CD8-positive, alpha-beta memory T cell (primary cell): ENCODE results near the gene HOXC11. TPM values are rescaled to one million over a fixed set of nuclear protein-coding genes. Genes with fewer than 3 reads are reported as not detected.

Experiments
- CTCF ChIA-PET: fragments of 350-600 bp; sonication (Branson Sonifier 250); formaldehyde crosslinking; loops from one replicate; lab custom pipeline; 2021; ENCODE audit warnings: antibody characterized with exemption; lab: Charles Lee
- POLR2A ChIA-PET: fragments of 350-600 bp; sonication (Branson Sonifier 250); formaldehyde crosslinking; loops from one replicate; lab custom pipeline; 2021; ENCODE audit warnings: antibody characterized with exemption; lab: Charles Lee
- DNase-seq, 5 donors: peaks; one replicate each; pipeline versions ENCODE4 v3.0.0 to v3.0.0-alpha.2; 2020 to 2022; ENCODE audit warnings: mixed read lengths in 1 of 5
- H3K27ac ChIP-seq: one replicate; pipeline ENCODE4 v1.7.0; 2013; ENCODE audit warnings: low read depth, mild to moderate bottlenecking, low read length, moderate library complexity
- H3K27me3 ChIP-seq: 2 replicates; pipeline ENCODE4 v1.7.0; 2013; ENCODE audit warnings: low read length, mild to moderate bottlenecking; ENCODE audit not compliant: insufficient read depth, poor library complexity, severe bottlenecking
- H3K36me3 ChIP-seq: 2 replicates; pipeline ENCODE4 v1.7.0; 2013; ENCODE audit warnings: mild to moderate bottlenecking, low read length, moderate library complexity; ENCODE audit not compliant: insufficient read depth
- H3K4me1 ChIP-seq: 2 replicates; pipeline ENCODE4 v1.7.0; 2013; ENCODE audit warnings: mild to moderate bottlenecking, low read length, moderate library complexity; ENCODE audit not compliant: insufficient read depth
- H3K4me3 ChIP-seq: 2 replicates; pipeline ENCODE4 v1.7.0; 2013; ENCODE audit warnings: mild to moderate bottlenecking, low read length
- H3K9me3 ChIP-seq: 2 replicates; pipeline ENCODE4 v1.7.0; 2013; ENCODE audit warnings: mild to moderate bottlenecking, low read length
- H3K27ac Mint-ChIP-seq, 8 donors: one replicate each; pipeline ENCODE4 v1.8.0; 2020 to 2021; ENCODE audit warnings: mixed read lengths in 8 of 8, mild to moderate bottlenecking in 6 of 8, inconsistent platforms in 3 of 8, moderate library complexity in 3 of 8
- H3K27me3 Mint-ChIP-seq, 2 donors: one replicate each; pipeline ENCODE4 v1.8.0; 2020 to 2021; ENCODE audit warnings: mixed read lengths in 2 of 2, mild to moderate bottlenecking in 1 of 2, moderate library complexity in 1 of 2
- H3K36me3 Mint-ChIP-seq, 3 donors: one replicate each; pipeline ENCODE4 v1.8.0; 2020 to 2021; ENCODE audit warnings: mixed read lengths in 3 of 3, inconsistent platforms in 1 of 3, mild to moderate bottlenecking in 1 of 3
- H3K4me1 Mint-ChIP-seq, 3 donors: one replicate each; pipeline ENCODE4 v1.8.0; 2020 to 2021; ENCODE audit warnings: mixed read lengths in 3 of 3, inconsistent platforms in 1 of 3, mild to moderate bottlenecking in 1 of 3
- H3K4me3 Mint-ChIP-seq, 7 donors: one replicate each; pipeline ENCODE4 v1.8.0; 2020 to 2021; ENCODE audit warnings: mixed read lengths in 7 of 7, mild to moderate bottlenecking in 6 of 7, moderate library complexity in 4 of 7, inconsistent platforms in 2 of 7
- H3K9me3 Mint-ChIP-seq, 5 donors: one replicate each; pipeline ENCODE4 v1.8.0; 2020 to 2022; ENCODE audit warnings: mixed read lengths in 5 of 5, mild to moderate bottlenecking in 3 of 5, moderate library complexity in 2 of 5, inconsistent platforms in 1 of 5
- polyA plus RNA-seq: library from polyadenylated mRNA; unstranded; fragments of 300-500 nt; fragmentation: Illumina TruSeq; gene quantifications from one replicate; pipeline ENCODE4 v1.2.3, GENCODE V29; 2021
- total RNA-seq, 2 experiments: library from RNA; stranded (reverse); gene quantifications; one replicate each; pipeline ENCODE4 v1.2.3, GENCODE V29; 2021

Gene HOXC11
- total and polyA plus RNA-seq, 3 experiments from 2014 or later: not detected

DNA sequence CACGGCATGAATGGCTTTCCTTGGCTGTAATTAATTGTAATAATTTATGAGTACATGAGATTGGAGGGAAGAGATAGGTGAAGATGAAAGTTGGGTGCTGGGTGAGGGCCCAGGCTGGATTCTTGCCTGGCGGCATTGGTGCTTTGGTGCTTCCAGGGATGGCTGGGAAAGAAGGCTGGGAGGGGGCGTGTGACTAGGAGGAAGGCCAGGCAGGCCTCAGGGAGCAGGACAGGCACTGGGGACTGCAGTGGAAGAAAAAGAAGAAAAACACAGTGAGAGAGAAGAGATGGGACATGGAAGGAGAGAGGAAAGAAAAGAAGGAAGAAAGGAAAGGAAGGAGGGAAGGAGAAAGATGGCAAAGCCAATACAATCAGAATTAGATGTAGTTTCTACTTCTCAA, 30.7 kb downstream of the HOXC11 start:
- Histone ChIP-seq H3K27ac (no peak overlapping the region), H3K4me3 (no peak overlapping the region), H3K4me1 (peaks cover 18% of the 10 kb centered on the region), H3K27me3 (peaks cover 90% of the 10 kb centered on the region), H3K9me3 (no peaks in the 10 kb centered on the region), H3K36me3 (no peaks in the 10 kb centered on the region)
- H3K4me3 Mint-ChIP-seq: peak overlapping the region in 1 of 7 donors; percentile 5
- no peak for DNase-seq
- H3K27ac Mint-ChIP-seq: peak overlapping the region in 1 of 8 donors; percentile 78
- H3K9me3 Mint-ChIP-seq: peaks cover 0 to 4% (median 0%) of the 10 kb centered on the region in 5 donors
- POLR2A ChIA-PET: no interaction called here
- CTCF ChIA-PET: interaction anchor here (1.3 to 15.2 kb wide), 3 partner anchors 186 to 210 kb away, joined by 5 to 216 read pairs (median 95); partner anchors contain the start of gene SMUG1
- peaks cover 83 to 98% of the 10 kb centered on the region in 2 donors for H3K27me3 Mint-ChIP-seq
- no peaks in the 10 kb centered on the region for H3K36me3 Mint-ChIP-seq
- peaks cover 16 to 41% (median 17%) of the 10 kb centered on the region in 3 donors for H3K4me1 Mint-ChIP-seq

DNA sequence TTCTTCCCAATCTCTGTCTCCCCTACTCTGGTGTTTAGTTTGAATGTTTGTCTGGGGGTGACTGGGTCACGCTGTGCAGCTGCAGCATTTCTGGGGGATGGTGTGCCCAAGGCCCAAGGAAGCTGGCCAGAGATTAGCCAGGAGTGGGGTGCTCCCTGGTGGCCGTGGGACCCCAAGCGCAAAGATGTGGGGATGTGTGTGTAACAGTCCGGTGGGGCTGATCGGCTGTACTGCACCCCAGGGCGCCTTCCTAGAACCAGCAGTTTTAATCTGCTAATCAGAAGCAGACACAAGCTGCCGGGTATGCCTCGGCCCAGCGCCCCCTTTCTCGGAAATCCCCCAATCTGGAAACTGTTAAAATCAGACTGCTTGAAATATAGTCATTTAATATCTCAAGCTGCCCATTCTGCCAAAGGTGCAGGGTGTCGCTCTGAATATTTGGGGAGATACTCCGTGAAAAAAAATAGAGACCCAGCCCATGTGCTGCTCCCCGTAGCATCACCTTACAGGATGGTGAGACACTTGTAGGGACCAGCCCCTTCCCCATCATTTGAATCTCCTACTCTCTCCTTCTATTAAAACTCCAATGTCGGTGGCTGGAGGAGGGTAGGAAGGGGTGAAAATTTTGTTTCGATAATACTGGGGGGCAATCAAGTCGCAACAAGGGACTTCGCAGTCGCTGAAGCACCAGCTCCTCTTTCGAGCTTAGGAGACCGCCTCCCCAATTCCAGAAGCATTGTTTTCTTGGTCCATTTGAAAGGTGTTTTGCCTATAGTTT, 31.3 kb downstream of the HOXC11 start:
- peak overlapping the region in 1 of 7 donors; percentile 5 for H3K4me3 Mint-ChIP-seq
- CTCF ChIA-PET: interaction anchor here (0.7 to 15.2 kb wide), 6 partner anchors 16 to 210 kb away, joined by 3 to 216 read pairs (median 4); partner anchors contain the start of genes HOXC10 and SMUG1
- Histone ChIP-seq H3K4me1 (peaks cover 21% of the 10 kb centered on the region), H3K36me3 (no peaks in the 10 kb centered on the region), H3K9me3 (no peaks in the 10 kb centered on the region), H3K4me3 (no peak overlapping the region), H3K27me3 (peaks cover 85% of the 10 kb centered on the region), H3K27ac (no peak overlapping the region)
- POLR2A ChIA-PET: no interaction called here
- H3K27me3 Mint-ChIP-seq: peaks cover 79 to 97% of the 10 kb centered on the region in 2 donors
- peaks cover 13 to 43% (median 20%) of the 10 kb centered on the region in 3 donors for H3K4me1 Mint-ChIP-seq
- H3K27ac Mint-ChIP-seq: peak overlapping the region in 1 of 8 donors; percentile 78
- H3K9me3 Mint-ChIP-seq: peaks cover 0 to 4% (median 0%) of the 10 kb centered on the region in 5 donors
- no peaks in the 10 kb centered on the region for H3K36me3 Mint-ChIP-seq
- DNase-seq: no peak

DNA sequence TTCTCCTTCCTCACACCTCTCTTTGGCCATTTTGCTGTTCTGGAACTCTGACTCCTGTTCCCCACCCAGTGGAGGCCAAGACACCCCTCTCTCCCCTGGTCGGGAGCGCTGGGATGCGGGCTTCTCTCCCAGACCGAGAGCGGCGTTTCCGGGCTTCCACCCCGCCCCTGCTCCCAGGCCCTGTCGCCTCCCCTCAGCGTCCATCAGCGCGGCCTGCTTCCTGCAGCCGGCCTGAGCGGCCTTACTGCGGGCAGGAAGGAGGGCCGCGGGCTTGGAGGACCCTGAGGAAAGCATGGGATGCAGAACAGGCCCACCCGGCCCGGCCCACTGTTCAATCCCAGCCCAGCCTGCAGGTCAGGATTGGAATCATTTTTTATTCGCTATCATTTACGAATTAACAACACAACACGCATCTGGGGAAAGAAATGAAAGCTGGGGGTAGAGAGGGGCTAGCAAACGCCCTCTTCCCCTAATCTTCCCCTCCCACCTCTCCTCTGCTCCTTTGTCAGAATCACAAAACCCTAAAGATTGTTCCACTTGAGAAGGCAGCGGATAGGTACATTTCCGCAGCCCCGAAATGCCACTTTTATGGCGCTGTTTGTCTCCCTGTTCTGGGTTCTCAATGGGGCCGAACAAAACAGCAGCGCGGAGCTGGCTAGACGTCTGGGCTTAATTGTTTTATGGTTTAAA, 32.1 kb downstream of the HOXC11 start:
- ChIA-PET POLR2A (no interaction called here), CTCF (interaction anchor here (0.8 to 15.2 kb wide), 9 partner anchors 11 to 210 kb away, joined by 3 to 216 read pairs (median 7); partner anchors contain the start of genes HOXC10 and SMUG1)
- no peak for DNase-seq
- no peaks in the 10 kb centered on the region for H3K36me3 ChIP-seq
- H3K27ac Mint-ChIP-seq: no peak overlapping the region
- H3K4me3 ChIP-seq: no peak overlapping the region
- peaks cover 0 to 4% (median 0%) of the 10 kb centered on the region in 5 donors for H3K9me3 Mint-ChIP-seq
- H3K9me3 ChIP-seq: no peaks in the 10 kb centered on the region
- peaks cover 14 to 43% (median 20%) of the 10 kb centered on the region in 3 donors for H3K4me1 Mint-ChIP-seq
- H3K27me3 Mint-ChIP-seq: peaks cover 81 to 97% of the 10 kb centered on the region in 2 donors
- H3K4me3 Mint-ChIP-seq: peak overlapping the region in 3 of 7 donors; percentile 23 to 73 (median 68)
- peaks cover 86% of the 10 kb centered on the region for H3K27me3 ChIP-seq
- H3K4me1 ChIP-seq: peaks cover 22% of the 10 kb centered on the region
- no peak overlapping the region for H3K27ac ChIP-seq
- H3K36me3 Mint-ChIP-seq: no peaks in the 10 kb centered on the region

DNA sequence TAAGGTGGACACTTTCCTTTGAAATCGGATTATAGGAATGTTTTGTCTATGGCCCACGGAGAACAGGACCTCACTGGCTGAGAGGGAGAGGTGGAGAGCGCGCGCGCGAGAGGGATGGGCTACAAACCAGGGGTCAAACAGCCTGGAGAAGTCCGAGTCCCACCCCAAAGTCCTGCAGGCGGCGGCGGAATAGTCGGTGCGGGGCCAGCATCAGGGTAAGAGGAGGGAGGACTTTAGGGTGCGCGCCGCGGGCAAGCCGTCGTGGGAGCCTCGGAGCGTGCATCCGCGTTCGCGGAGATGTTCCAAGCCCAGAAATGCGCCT, 32.6 kb downstream of the HOXC11 start:
- CTCF ChIA-PET: interaction anchor here (0.7 to 15.2 kb wide), 15 partner anchors 8 to 209 kb away, joined by 3 to 216 read pairs (median 7); partner anchors contain the start of genes HOXC10, HOXC5 and SMUG1
- DNase-seq: no peak
- Histone ChIP-seq H3K4me3 (no peak overlapping the region), H3K27me3 (peaks cover 85% of the 10 kb centered on the region), H3K27ac (no peak overlapping the region), H3K36me3 (no peaks in the 10 kb centered on the region), H3K4me1 (peaks cover 17% of the 10 kb centered on the region), H3K9me3 (no peaks in the 10 kb centered on the region)
- Mint-ChIP-seq H3K4me1 (peaks cover 14 to 43% (median 18%) of the 10 kb centered on the region in 3 donors), H3K36me3 (no peaks in the 10 kb centered on the region), H3K27me3 (peaks cover 82 to 99% of the 10 kb centered on the region in 2 donors), H3K9me3 (peaks cover 0 to 4% (median 0%) of the 10 kb centered on the region in 5 donors), H3K4me3 (peak overlapping the region in 4 of 7 donors; percentile 15 to 78 (median 70)), H3K27ac (peak overlapping the region in 2 of 8 donors; percentile 14 to 73)
- POLR2A ChIA-PET: no interaction called here

DNA sequence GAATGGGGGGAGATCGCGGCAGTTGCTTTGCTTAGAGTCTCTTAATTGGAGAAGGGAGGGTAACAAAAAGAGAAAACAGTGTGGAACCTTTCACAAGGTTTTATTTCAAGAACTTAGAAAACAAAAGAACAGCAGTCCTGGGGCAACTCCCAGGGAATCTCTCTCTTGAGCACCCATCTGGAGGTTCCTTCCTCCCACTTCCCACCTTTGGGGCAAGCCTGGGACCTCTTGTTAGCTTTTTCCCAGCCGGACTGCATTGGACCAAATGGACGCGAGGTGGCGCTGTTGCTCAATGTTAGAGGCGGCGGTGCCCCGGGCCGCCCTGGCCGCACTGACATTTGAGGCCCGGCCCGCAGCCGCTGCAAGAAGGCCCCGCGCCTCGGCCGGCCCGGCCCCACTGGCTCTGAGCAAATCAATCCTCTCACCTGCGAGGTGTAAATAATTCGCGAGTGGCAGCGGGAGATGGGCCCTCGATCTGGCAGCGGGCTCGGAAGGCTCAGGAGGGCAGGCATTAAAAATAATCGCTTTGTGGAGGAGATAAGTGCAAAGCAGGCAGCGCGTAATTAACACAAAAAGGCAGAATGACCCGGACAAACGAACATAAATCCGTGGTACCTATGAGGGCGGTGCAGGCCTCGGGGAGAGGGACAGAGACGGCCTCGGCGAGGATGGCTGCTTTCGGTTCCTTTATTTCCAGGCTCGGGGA, 33.1 kb downstream of the HOXC11 start:
- no peaks in the 10 kb centered on the region for H3K36me3 ChIP-seq
- H3K4me1 Mint-ChIP-seq: peaks cover 19 to 46% (median 19%) of the 10 kb centered on the region in 3 donors
- H3K4me3 Mint-ChIP-seq: peak overlapping the region; percentile 66 to 93 (median 77)
- ChIA-PET POLR2A (no interaction called here), CTCF (interaction anchor here (0.7 to 15.2 kb wide), 16 partner anchors 9 to 209 kb away, joined by 3 to 216 read pairs (median 6); partner anchors contain the start of genes HOXC10, HOXC4, HOXC5 and SMUG1)
- peaks cover 0 to 4% (median 0%) of the 10 kb centered on the region in 5 donors for H3K9me3 Mint-ChIP-seq
- peaks cover 19% of the 10 kb centered on the region for H3K4me1 ChIP-seq
- H3K27ac Mint-ChIP-seq: peak overlapping the region in 5 of 8 donors; percentile 14 to 73 (median 68)
- peaks cover 83% of the 10 kb centered on the region for H3K27me3 ChIP-seq
- H3K4me3 ChIP-seq: peak overlapping the region; percentile 51
- no peaks in the 10 kb centered on the region for H3K36me3 Mint-ChIP-seq
- no peaks in the 10 kb centered on the region for H3K9me3 ChIP-seq
- H3K27ac ChIP-seq: no peak overlapping the region
- peaks cover 78 to 99% of the 10 kb centered on the region in 2 donors for H3K27me3 Mint-ChIP-seq
- peak; percentile 75 to 87 (median 82) for DNase-seq

DNA sequence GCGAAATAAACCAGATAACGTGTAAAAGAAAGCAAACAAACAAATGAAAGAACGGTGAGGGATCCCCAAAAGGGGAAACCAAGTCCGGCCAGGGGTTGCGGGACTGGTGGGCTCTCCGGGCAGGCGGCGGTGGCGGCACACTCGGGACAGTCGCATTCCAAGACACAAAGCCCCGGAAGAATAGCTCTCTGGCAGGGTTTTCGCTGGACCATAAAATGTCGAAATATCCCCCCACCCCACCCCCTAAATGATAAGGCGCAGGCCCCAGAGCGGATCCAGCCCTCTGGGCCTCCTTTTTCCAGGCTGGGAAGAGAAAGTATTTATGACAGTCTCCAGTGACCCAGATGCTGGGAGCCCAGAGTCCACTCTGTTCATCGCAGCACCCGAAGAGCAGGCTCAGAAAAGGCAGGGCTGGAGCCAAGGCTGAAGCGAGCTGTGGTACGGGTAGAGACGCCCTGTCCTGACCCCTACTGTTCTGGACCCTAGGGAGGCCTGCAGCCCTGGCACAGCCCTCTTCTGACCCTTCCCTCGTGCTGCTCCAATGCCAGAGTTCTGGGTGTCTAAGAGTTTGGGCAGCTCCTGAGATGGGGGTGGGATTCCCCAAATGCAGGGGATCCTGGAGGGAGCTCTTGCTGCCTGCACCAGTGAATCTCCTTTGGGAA, 33.8 kb downstream of the HOXC11 start:
- H3K27ac Mint-ChIP-seq: peak overlapping the region in 3 of 8 donors; percentile 27 to 73 (median 71)
- H3K4me3 ChIP-seq: peak overlapping the region; percentile 51
- peaks cover 81 to 99% of the 10 kb centered on the region in 2 donors for H3K27me3 Mint-ChIP-seq
- DNase-seq: no peak
- H3K9me3 Mint-ChIP-seq: peaks cover 0 to 4% (median 0%) of the 10 kb centered on the region in 5 donors
- H3K9me3 ChIP-seq: no peaks in the 10 kb centered on the region
- no peaks in the 10 kb centered on the region for H3K36me3 Mint-ChIP-seq
- H3K4me3 Mint-ChIP-seq: peak overlapping the region in 6 of 7 donors; percentile 66 to 93 (median 78)
- H3K27me3 ChIP-seq: peaks cover 83% of the 10 kb centered on the region
- H3K4me1 ChIP-seq: peaks cover 24% of the 10 kb centered on the region
- ChIA-PET POLR2A (interaction anchor here (0.6 kb wide), 1 partner anchor 297 kb away, joined by 4 read pairs; no protein-coding TSS in a partner anchor), CTCF (interaction anchor here (0.8 to 15.2 kb wide), 14 partner anchors 10 to 208 kb away, joined by 3 to 216 read pairs (median 4); partner anchors contain the start of genes HOXC4, HOXC5 and SMUG1)
- no peaks in the 10 kb centered on the region for H3K36me3 ChIP-seq
- H3K4me1 Mint-ChIP-seq: peaks cover 24 to 53% (median 25%) of the 10 kb centered on the region in 3 donors
- H3K27ac ChIP-seq: no peak overlapping the region
